ENCODE measurements around the gene PCDHGB7. TPM values are rescaled to one million over a fixed set of nuclear protein-coding genes. Genes with fewer than 3 reads are reported as not detected.
"Not testable (repeated sequence)": the region's sequence is repeated elsewhere in the genome, so short reads cannot be mapped to it uniquely, and the experiment has no call there.

PCDHGB7 gene
- total RNA-seq, 1 experiment from 2014 or later = 0.75 TPM

DNA sequence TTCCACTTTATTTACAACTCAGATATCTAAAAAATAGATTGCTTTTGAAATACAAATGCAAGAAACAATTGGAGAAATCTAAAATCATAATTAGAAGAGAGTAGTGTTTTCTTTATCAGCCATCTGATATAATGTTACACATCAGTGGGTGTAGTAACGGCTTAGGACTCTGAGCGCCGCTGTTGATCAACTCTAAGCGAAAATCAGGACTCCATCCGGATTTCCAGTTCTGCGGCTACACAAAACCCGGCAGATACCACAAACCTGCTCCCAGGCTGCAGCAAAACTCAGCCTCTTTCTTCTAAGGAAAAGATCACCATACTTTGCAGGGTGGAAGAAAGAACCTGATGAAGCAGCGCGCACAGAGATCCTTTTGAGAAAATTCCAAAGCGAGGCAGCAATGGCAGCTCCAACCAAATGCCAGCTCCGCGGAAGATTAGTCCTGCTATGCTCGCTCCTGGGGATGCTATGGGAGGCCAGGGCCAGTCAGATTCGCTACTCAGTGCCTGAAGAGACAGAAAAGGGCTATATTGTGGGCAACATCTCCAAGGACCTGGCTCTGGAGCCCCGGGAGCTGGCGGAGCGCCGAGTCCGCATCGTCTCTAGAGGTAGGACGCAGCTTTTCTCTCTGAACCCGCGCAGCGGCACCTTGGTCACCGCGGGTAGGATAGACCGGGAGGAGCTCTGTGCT is 14.8 kb upstream of the PCDHGB7 start, which contains the start of gene PCDHGA9:
TSS of gene PCDHGA9 (plus strand) at position 226 of the 691 bp plus-strand sequence. CDS start at position 401, 175 bp downstream.
- DNase-seq (ENCODE audit: unreplicated experiment) = peak; percentile 43
- CTCF ChIA-PET = interaction anchor here (0.6 to 1.1 kb wide), 5 partner anchors 31 to 211 kb away, joined by 3 to 7 read pairs (median 3); no protein-coding TSS in a partner anchor
- BruUV-seq (replicated peaks) = no TSS peak
- POLR2A ChIA-PET = interaction anchor here (1.1 kb wide), 1 partner anchor 122 kb away, joined by 3 read pairs; no protein-coding TSS in a partner anchor
- no peak within 1 kb of the TSS for H3K4me3 Mint-ChIP-seq (ENCODE audit: unreplicated experiment)
- H3K27ac Mint-ChIP-seq (ENCODE audit: low read depth, unreplicated experiment) = no peak within 1 kb of the TSS
- H3K36me3 Mint-ChIP-seq (ENCODE audit: insufficient read depth, unreplicated experiment) = peaks cover 5% of the 10 kb centered on the region
- H3K9me3 Mint-ChIP-seq (ENCODE audit: unreplicated experiment) = peaks cover 31% of the 10 kb centered on the region
- intact Hi-C loops (cut with micrococcal nuclease) = no loop called here
- TF ChIP-seq, protein P1, sequence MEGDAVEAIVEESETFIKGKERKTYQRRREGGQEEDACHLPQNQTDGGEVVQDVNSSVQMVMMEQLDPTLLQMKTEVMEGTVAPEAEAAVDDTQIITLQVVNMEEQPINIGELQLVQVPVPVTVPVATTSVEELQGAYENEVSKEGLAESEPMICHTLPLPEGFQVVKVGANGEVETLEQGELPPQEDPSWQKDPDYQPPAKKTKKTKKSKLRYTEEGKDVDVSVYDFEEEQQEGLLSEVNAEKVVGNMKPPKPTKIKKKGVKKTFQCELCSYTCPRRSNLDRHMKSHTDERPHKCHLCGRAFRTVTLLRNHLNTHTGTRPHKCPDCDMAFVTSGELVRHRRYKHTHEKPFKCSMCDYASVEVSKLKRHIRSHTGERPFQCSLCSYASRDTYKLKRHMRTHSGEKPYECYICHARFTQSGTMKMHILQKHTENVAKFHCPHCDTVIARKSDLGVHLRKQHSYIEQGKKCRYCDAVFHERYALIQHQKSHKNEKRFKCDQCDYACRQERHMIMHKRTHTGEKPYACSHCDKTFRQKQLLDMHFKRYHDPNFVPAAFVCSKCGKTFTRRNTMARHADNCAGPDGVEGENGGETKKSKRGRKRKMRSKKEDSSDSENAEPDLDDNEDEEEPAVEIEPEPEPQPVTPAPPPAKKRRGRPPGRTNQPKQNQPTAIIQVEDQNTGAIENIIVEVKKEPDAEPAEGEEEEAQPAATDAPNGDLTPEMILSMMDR (IDR thresholded peaks at IDR 0.05; ENCODE audit: unreplicated experiment) = no peak
- H3K4me1 Mint-ChIP-seq (ENCODE audit: insufficient read depth, unreplicated experiment) = no peaks in the 10 kb centered on the region
- H3K27me3 Mint-ChIP-seq (ENCODE audit: insufficient read depth, unreplicated experiment) = no peaks in the 10 kb centered on the region

DNA sequence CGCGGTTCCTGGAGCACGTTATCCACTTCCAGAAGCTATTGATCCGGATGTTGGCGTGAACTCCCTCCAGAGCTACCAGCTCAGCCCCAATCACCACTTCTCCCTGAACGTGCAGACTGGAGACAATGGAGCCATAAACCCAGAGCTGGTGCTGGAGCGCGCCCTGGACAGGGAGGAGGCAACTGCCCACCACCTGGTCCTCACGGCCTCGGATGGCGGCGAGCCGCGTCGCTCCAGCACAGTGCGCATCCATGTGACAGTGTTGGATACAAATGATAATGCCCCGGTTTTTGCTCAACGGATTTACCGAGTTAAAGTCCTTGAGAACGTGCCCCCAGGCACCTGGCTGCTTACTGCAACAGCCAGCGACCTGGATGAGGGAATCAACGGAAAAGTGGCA is 14.1 kb upstream of the PCDHGB7 start:
- POLR2A ChIA-PET = interaction anchor here (1.1 kb wide), 1 partner anchor 121 kb away, joined by 3 read pairs; no protein-coding TSS in a partner anchor
- Mint-ChIP-seq H3K27ac (ENCODE audit: low read depth, unreplicated experiment) (no peak overlapping the region), H3K4me3 (ENCODE audit: unreplicated experiment) (no peak overlapping the region), H3K4me1 (ENCODE audit: insufficient read depth, unreplicated experiment) (no peaks in the 10 kb centered on the region), H3K9me3 (ENCODE audit: unreplicated experiment) (peaks cover 35% of the 10 kb centered on the region), H3K27me3 (ENCODE audit: insufficient read depth, unreplicated experiment) (no peaks in the 10 kb centered on the region), H3K36me3 (ENCODE audit: insufficient read depth, unreplicated experiment) (peaks cover 5% of the 10 kb centered on the region)
- TF ChIP-seq, protein P1 (IDR thresholded peaks at IDR 0.05; ENCODE audit: unreplicated experiment) = no peak
- intact Hi-C loops (cut with micrococcal nuclease) = no loop called here
- no TSS peak for BruUV-seq (replicated peaks)
- DNase-seq (ENCODE audit: unreplicated experiment) = no peak
- CTCF ChIA-PET = interaction anchor here (0.6 to 1.1 kb wide), 6 partner anchors 11 to 212 kb away, joined by 3 to 7 read pairs (median 4); no protein-coding TSS in a partner anchor

DNA sequence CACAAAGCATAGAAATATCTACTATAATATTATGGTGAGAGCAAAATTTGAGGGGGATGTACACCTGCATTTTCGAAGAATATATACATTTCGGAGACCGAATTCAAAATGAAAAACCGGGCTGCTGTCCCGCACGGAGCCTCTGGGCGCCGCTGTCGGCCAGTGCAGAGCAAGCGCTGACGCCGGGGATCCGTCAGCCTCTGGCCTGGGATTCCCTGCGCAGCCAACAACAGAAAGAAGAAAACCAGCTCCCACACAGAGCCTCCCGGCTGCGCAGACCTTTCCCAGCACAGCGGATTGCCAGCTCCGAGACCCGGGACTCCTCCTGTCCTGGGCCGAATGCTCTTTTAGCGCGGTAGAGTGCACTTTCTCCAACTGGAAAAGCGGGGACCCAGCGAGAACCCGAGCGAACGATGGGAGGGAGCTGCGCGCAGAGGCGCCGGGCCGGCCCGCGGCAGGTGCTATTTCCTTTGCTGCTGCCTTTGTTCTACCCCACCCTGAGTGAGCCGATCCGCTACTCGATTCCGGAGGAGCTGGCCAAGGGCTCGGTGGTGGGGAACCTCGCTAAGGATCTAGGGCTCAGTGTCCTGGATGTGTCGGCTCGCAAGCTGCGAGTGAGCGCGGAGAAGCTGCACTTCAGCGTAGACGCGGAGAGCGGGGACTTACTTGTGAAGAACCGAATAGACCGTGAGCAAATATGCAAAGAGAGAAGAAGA is 9.5 kb upstream of the PCDHGB7 start, which contains the start of gene PCDHGB6:
TSS of gene PCDHGB6 (plus strand) at position 232 of the 716 bp plus-strand sequence. CDS start at position 414, 182 bp downstream.
- CTCF ChIA-PET = interaction anchor here (0.6 to 1.2 kb wide), 3 partner anchors 11 to 1299 kb away, joined by 3 read pairs; no protein-coding TSS in a partner anchor
- H3K36me3 Mint-ChIP-seq (ENCODE audit: insufficient read depth, unreplicated experiment); H3K27ac Mint-ChIP-seq (ENCODE audit: low read depth, unreplicated experiment): not testable (repeated sequence)

More for the DNA sequence above, 9.5 kb upstream of the PCDHGB7 start, which contains the start of gene PCDHGB6:
- BruUV-seq (replicated peaks); POLR2A ChIA-PET; H3K4me1 Mint-ChIP-seq (ENCODE audit: insufficient read depth, unreplicated experiment); intact Hi-C loops (cut with micrococcal nuclease); DNase-seq (ENCODE audit: unreplicated experiment); H3K27me3 Mint-ChIP-seq (ENCODE audit: insufficient read depth, unreplicated experiment); H3K4me3 Mint-ChIP-seq (ENCODE audit: unreplicated experiment): not testable (repeated sequence)
- H3K9me3 Mint-ChIP-seq (ENCODE audit: unreplicated experiment) = peaks cover 32% of the 10 kb centered on the region
- TF ChIP-seq, protein P1 (IDR thresholded peaks at IDR 0.05; ENCODE audit: unreplicated experiment) = peak; percentile 23

Measured in MCF 10A (cell line).